GM18858 (cell line): Measurements from ENCODE around the gene CNTRL.

Source experiments
- ATAC-seq: cut with Tn5 transposase; IDR thresholded peaks from one replicate; pipeline ENCODE4 v1.9.1; 2021; ENCODE audit not compliant: unreplicated experiment

CNTRL gene

DNA sequence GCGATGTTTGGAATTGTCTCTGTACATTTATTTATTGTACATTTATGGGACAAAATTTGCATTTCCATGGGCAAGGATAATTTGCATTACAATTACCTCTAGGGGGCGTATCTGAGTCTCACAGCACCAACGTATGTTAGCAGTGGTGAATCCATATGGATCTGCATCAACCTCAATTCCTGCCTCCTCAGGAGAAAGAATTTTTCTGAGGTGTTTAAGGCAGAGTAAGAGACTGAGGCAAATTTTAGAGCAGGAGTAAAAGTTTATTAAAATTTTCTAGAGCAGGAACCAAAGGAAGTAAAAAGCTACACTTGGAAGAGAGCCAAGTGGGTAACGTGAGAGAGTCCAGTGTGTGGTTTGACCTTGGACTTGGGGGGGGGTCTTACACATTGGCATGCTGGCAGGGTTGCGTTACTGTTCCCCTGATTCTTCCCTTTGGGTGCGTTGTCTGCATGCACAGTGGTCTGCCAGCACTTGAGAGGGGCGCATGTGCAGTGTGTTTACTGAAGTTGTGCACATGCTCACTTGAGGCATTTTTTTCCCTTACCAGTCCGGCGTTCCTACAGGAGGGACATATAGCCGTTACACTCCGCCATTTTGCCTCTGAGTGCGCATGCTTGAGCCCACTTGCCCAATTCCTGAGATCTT is 147.9 kb downstream of the CNTRL start:
- no peak for ATAC-seq

DNA sequence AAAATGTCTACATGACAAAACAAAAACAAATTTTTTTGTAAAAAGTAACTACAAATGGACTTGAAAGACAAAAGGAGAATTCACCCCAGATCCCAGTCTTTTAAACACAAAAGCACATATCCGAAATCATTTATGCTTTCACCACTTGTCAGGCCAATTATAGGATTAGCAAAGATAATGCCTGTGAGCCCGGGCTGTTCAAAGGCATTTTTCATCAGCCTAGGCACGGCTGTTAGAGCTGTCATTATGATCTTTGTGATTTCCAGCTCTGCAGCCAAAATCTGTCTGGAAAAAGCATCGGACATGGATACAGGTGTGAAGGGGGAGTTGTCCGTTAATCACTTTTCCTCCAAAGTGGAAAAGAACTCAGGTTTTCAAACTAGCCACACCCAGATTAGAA is 150.5 kb downstream of the CNTRL start:
- no peak for ATAC-seq

DNA sequence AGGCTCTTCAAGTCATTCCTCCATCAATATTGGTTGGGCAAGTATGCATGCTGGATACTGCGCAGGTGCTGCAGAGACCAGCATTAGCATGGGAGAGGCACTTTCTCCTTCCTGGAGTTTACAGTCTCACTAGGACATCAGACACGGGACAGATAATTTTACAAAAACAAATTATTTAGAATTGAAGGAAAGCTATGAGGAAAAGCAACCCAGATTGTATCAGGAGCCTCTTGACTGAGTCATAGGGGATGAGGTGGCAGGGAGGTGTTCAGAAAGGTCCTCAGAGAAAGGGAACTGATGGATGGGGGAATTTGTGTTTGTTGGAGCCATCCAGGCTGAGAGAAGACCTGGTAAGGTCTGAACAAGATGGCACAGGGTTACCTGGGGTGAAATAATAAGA is 151.4 kb downstream of the CNTRL start:
- ATAC-seq, result no peak
